Heart right ventricle (tissue), 16 donors: ENCODE results near the gene PTPRE. TPM values are rescaled to one million over a fixed set of nuclear protein-coding genes. Genes with fewer than 3 reads are reported as not detected.
"Not testable (repeated sequence)": the region's sequence is repeated elsewhere in the genome, so short reads cannot be mapped to it uniquely, and the experiment has no call there.

ENCODE experiments used
- ATAC-seq, 8 donors: fragments of 200-7000 bp; cut with Tn5 transposase; one replicate each; pipeline ENCODE4 v1.9.1; 2020; ENCODE audit warnings: mild to moderate bottlenecking in 8 of 8, moderate library complexity in 8 of 8, moderate number of reproducible peaks in 1 of 8
- DNase-seq, 2 donors: peaks; one replicate each; pipeline ENCODE4 v3.0.0-alpha.2; 2020
- H3K27ac ChIP-seq, 10 donors: fragments of 200-600 bp; sonication (generic) in 2 of 10; one replicate each; pipeline versions ENCODE4 v1.5.0 to v1.8.0; 2020 to 2022; ENCODE audit warnings: mild to moderate bottlenecking in 3 of 10
- H3K27me3 ChIP-seq, 7 donors: fragments of 200-600 bp; one replicate each; pipeline ENCODE4 v1.8.0; 2021 to 2022; ENCODE audit warnings: mild to moderate bottlenecking in 2 of 7
- H3K36me3 ChIP-seq, 9 donors: fragments of 200-600 bp; sonication (generic) in 1 of 9; one replicate each; pipeline versions ENCODE4 v1.5.0 to v1.8.0; 2020 to 2022; ENCODE audit warnings: mild to moderate bottlenecking in 2 of 9
- H3K4me1 ChIP-seq, 9 donors: fragments of 200-600 bp; sonication (generic) in 1 of 9; one replicate each; pipeline versions ENCODE4 v1.5.0 to v1.8.0; 2020 to 2022; ENCODE audit warnings: mild to moderate bottlenecking in 4 of 9
- H3K4me3 ChIP-seq, 10 donors: fragments of 200-600 bp; sonication (generic) in 2 of 10; one replicate each; pipeline versions ENCODE4 v1.5.0 to v1.8.0; 2020 to 2022; ENCODE audit warnings: mild to moderate bottlenecking in 7 of 10, moderate library complexity in 2 of 10
- H3K9me3 ChIP-seq, 11 donors: fragments of 200-600 bp in 10 of 11; sonication (generic) in 2 of 11; one replicate each; pipeline versions ENCODE4 v1.5.0 to v1.8.0; 2013 to 2022; ENCODE audit warnings: mild to moderate bottlenecking in 2 of 11, control low read depth in 1 of 11, moderate library complexity in 1 of 11
- CTCF ChIP-seq, 9 donors: fragments of 200-600 bp; sonication (generic) in 2 of 9; IDR thresholded peaks; one replicate each; pipeline versions ENCODE4 v1.5.0 to v1.8.0; 2021 to 2022; ENCODE audit warnings: antibody characterized with exemption in 9 of 9, mild to moderate bottlenecking in 5 of 9, moderate library complexity in 1 of 9
- WGBS, 2 donors: extraction: QIAGEN DNeasy Blood & Tissue Kit; methylation state at CpG; one replicate each; pipeline ENCODE4 v1.1.7; 2013; ENCODE audit warnings: inconsistent platforms in 1 of 2; 5-methylcytosine and 5-hydroxymethylcytosine counted together
- intact Hi-C, 10 donors: fragments of 100-400 bp; cut with DNase I; formaldehyde crosslinking; loops; one replicate each; pipeline versions ENCODE4 v1.11.1 to v1.14.2; 2022
- polyA plus RNA-seq, 2 donors: library from polyadenylated mRNA; stranded (reverse); fragments of 200-250 nt; gene quantifications; one replicate each; pipeline ENCODE4 v1.2.3, GENCODE V29; 2013
- total RNA-seq, 10 donors: library from RNA; stranded (reverse); fragmentation: NEBNext Ultra II Directional in 3 of 10; extraction: Animal tissue kit (Norgen Biotek cat#: 25700) in 3 of 10; gene quantifications; one replicate each; pipeline versions ENCODE4 v1.2.1 to v1.2.4, GENCODE V29; 2021 to 2023
- donor health status: Arrhythmogenic right ventricular cardiomyopathy.
- donor health status: ischemic (EF 13 %, LVEDD 7.1; RV severe dilation, severe dysfunction).
- donor health status: healthy with polysubstance abuse.
- donor health status: DM: no; HTN: yes; CAD: no.
- donor health status: DM: no; HTN: no; CAD: no.
- donor health status: ischemic (EF 25% LVEDD 6.9; RV normal size, moderate dysfunction).
- donor health status: ischemic (EF 25% LVEDD 5.7; RV mildly dilated, moderate dysfunction).
- donor health status: healthy.
- donor health status: DM: yes; HTN: yes; CAD: no.
- donor health status: Ischemic cardiomyopathy.
- donor health status: ischemic (EF 35%, LVEDD 5.7; RV mildly dilated, moderate dysfunction).
- donor health status: nonischemic (EF 11% LVEDD 7.7; RV severe dilation, severe dysfunction).
- donor health status: DM: yes; HTN: yes; CAD: no.
- donor health status: PGD.
- donor health status: ischemic (EF 29% LVEDD 5.4; RV normal size, mild dysfunction).
- donor health status: nonischemic (EF 23%, LVEDD 6.1; RV moderate dilation, normal function).

PTPRE gene
- total and polyA plus RNA-seq, 12 donors = 6.1 to 42.8 (median 22.1) TPM

- 76 to 78% methylated on average over 7 of the region's 7 CpGs for WGBS, 2 donors
- intact Hi-C loops = no loop called here
Measured at GRCh38 chr10:128087146-128087883, 180.4 kb downstream of the PTPRE start.

GRCh38 chr10:128087884-128088709 lies 181.2 kb downstream of the PTPRE start:
- H3K27me3 ChIP-seq = peaks cover 0 to 26% (median 10%) of the 10 kb centered on the region in 7 donors
- intact Hi-C loops = no loop called here
- no peak overlapping the region for H3K4me3 ChIP-seq
- 55 to 61% methylated on average over 12 of the region's 12 CpGs for WGBS, 2 donors
- H3K36me3 ChIP-seq = peaks cover 0 to 26% (median 15%) of the 10 kb centered on the region in 9 donors
- TF ChIP-seq CTCF (IDR thresholded peaks at IDR 0.05) = no peak
- H3K9me3 ChIP-seq = no peaks in the 10 kb centered on the region
- no peak for DNase-seq
- ATAC-seq = no peak
- H3K27ac ChIP-seq = no peak overlapping the region
- H3K4me1 ChIP-seq = peaks cover 0 to 4% (median 0%) of the 10 kb centered on the region in 9 donors

More at GRCh38 chr10:128087146-128087883, 180.4 kb downstream of the PTPRE start:
- no peak overlapping the region for H3K4me3 ChIP-seq
- TF ChIP-seq CTCF (IDR thresholded peaks at IDR 0.05) = no peak
- DNase-seq = no peak
- H3K9me3 ChIP-seq = no peaks in the 10 kb centered on the region
- peaks cover 0 to 4% (median 0%) of the 10 kb centered on the region in 9 donors for H3K4me1 ChIP-seq
- H3K36me3 ChIP-seq = peaks cover 0 to 34% (median 15%) of the 10 kb centered on the region in 9 donors
- H3K27ac ChIP-seq = no peak overlapping the region
- peaks cover 0 to 21% (median 10%) of the 10 kb centered on the region in 7 donors for H3K27me3 ChIP-seq
- ATAC-seq = no peak

GRCh38 chr10:128091636-128092210 lies 184.8 kb downstream of the PTPRE start:
- Histone ChIP-seq H3K36me3 (no peaks in the 10 kb centered on the region), H3K9me3 (no peaks in the 10 kb centered on the region), H3K27ac (no peak overlapping the region), H3K4me3 (no peak overlapping the region), H3K4me1 (peaks cover 0 to 4% (median 0%) of the 10 kb centered on the region in 9 donors), H3K27me3 (peaks cover 0 to 26% (median 10%) of the 10 kb centered on the region in 7 donors)
- ATAC-seq (no peak), DNase-seq (no peak)
- intact Hi-C loops = no loop called here
- no peak for TF ChIP-seq CTCF (IDR thresholded peaks at IDR 0.05)
- 65 to 74% methylated on average over 17 of the region's 17 CpGs for WGBS, 2 donors

GRCh38 chr10:128092454-128092853 lies 185.6 kb downstream of the PTPRE start:
- Histone ChIP-seq H3K36me3 (peaks cover 0 to 4% (median 0%) of the 10 kb centered on the region in 9 donors), H3K27ac (no peak overlapping the region), H3K27me3 (peaks cover 0 to 26% (median 10%) of the 10 kb centered on the region in 7 donors), H3K9me3 (no peaks in the 10 kb centered on the region), H3K4me1 (no peaks in the 10 kb centered on the region), H3K4me3 (no peak overlapping the region)
- ATAC-seq = no peak
- WGBS, 2 donors = 85 to 92% methylated on average over 3 of the region's 3 CpGs
- intact Hi-C loops = no loop called here
- no peak for TF ChIP-seq CTCF (IDR thresholded peaks at IDR 0.05)
- DNase-seq = no peak

GRCh38 chr10:128094596-128094995 lies 187.7 kb downstream of the PTPRE start:
- peaks cover 0 to 24% (median 0%) of the 10 kb centered on the region in 9 donors for H3K36me3 ChIP-seq
- intact Hi-C loops, DNase-seq, H3K9me3 ChIP-seq, H3K27ac ChIP-seq, H3K4me1 ChIP-seq, ATAC-seq, H3K4me3 ChIP-seq: not testable (repeated sequence)
- peaks cover 0 to 26% (median 10%) of the 10 kb centered on the region in 7 donors for H3K27me3 ChIP-seq
- 96 to 100% methylated on average over 4 of the region's 4 CpGs for WGBS, 2 donors
